Urothelium cell line (cell line): ENCODE results near the gene NBEA.
"Not testable (repeated sequence)": the region's sequence is repeated elsewhere in the genome, so short reads cannot be mapped to it uniquely, and the experiment has no call there.

Experiments
- DNase-seq: peaks from one replicate; pipeline ENCODE4 v3.0.0; 2011; ENCODE audit warnings: low spot score, mixed read lengths
- FAIRE-seq: peaks from 2 replicates; lab custom pipeline; 2011; peaks lifted over from hg19 to GRCh38; lab: Jason Lieb, UNC

Gene NBEA

DNA sequence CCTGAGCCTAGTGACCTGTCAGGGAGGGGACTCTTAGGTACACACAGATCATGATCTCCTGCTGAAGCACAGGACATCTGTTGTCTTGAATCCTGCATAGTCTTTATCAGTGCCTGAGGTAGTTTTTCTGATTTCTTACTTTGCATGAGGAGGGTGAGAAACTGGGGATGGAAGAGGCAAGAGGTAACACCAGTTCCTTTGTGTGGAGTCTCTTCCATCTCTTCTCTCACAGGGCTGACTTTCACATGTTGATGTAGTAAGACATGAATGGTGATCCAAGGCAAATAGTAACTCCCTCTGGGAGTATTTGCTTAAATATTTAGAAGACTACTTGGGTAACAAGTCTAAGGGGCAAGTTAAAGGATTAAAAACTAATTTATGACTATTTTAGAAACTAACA lies 9.5 kb downstream of the NBEA start:
- FAIRE-seq (no peak), DNase-seq (no peak)

DNA sequence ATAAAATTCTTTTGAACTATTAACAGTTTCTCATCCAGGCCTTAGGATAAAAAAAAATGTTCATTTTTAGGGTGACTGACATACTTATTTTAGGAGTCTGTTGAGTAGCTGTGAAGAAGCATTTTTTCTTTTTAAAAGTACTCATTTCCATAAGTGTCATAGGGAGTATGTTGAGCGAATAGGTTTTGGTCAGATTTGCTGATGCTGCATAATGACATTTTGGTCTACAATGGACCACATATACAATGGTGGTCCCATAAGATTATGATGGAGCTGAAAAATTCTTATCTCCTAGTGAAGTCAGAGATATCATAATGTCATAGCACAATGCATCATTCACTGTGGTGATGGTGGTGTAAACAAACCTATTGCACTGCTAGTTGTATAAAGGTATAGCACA lies 17.4 kb downstream of the NBEA start:
- no peak for DNase-seq

DNA sequence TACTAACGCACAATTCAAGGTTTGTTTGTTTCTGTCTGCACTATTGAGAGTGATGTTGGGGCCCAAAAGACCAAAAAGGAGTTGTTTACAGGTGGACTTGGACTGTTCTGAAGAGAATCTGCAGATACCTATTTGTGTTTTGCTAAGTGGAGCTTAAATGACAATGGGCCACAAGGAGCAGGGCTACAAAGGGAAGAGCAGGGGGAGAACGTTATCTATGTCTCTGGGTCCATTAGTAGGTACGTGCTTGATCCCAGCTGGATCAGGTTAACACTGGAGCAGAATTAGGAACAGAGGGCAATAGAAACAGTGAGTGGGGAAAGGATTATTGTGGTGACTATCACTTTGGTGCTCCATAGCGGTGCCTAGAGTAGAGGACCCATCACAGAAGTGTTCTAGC lies 22.5 kb downstream of the NBEA start:
- FAIRE-seq (no peak), DNase-seq (no peak)

More for the DNA sequence above, 17.4 kb downstream of the NBEA start:
- no peak for FAIRE-seq

DNA sequence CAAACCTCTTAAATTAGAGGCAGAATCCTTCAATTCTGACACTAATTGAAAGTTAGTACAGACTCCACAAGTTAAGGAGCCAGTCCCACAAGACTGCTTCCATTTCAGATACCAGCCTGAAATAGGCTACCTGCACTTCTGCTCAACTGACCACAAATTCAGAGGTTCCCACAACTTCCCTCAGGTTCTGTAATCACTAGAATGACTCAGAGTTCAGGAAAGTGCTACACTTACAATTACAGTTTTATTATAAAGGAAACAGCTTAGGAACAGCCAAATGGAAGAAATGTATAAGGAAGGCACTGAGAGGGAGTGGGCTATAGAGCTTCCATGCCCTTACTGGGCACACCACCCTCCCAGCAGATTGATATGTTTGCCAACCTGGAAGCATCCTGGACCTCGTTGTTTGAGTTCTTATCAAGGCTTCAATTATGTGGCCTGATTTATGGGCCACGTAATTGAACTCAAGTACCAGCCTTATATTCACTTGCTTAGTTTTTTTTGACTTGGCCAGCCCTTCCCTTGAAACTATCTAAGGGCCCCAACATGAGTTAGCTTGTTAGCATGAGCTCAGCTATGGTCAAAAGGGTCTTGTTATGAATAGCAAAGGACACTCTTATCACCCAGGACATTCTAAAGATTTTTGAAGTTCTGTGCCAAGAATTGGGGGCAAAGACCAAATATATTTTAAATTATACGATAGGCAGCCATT lies 25.9 kb downstream of the NBEA start:
- DNase-seq (no peak), FAIRE-seq (no peak)

DNA sequence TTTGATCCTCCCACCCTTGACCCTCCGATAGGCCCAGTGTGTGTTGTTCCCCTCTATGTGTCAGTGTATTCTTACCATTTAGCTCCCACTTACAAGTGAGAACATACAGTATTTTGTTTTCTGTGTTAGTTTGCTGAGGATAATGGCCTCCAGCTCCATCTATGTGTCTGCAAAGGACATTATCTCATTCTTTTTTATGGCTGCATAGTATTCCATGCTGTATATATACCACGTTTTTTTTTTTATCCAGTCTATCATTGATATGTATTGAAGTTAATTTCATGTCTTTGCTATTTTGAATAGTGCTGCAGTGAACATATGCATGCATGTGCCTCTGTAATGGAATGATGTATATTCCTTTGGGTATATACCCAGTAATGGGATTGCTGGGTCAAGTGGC lies 27.5 kb downstream of the NBEA start:
- DNase-seq, FAIRE-seq: not testable (repeated sequence)

DNA sequence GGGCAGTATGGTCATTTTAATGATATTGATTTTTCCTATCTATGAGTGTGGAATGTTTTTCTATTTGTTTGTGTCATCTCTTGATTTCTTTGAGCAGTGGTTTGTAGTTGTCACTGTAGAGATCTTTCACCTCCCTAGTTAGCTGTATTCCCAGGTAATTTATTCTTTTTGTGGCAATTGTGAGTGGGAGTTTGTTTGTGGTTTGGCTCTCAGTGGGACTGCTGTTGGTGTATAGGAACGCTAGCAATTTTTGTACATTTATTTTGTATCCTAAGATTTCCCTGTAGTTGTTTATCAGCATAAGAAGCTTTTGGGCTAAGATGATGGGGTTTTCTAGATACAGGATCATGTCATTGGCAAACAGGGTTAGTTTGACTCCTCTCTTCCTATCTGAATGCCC lies 28.9 kb downstream of the NBEA start:
- DNase-seq (no peak), FAIRE-seq (no peak)

DNA sequence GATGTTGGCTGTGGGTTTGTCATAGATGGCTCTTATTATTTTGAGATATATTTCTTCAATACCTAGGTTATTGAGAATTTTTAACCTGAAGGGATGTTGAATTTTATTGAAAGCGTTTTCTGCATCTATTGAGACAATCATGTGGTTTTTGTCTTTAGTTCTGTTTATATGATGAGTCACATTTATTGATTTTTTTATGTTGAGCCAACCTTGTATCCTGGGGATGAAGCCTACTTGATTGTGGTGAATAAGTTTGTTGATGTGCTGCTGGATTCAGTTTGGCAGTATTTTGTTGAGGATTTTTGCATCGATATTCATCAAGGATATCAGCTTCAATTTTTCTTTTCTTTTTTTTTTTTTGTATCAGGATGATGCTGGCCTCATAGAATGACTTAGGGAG lies 29.4 kb downstream of the NBEA start:
- no peak for DNase-seq
- FAIRE-seq: no peak

DNA sequence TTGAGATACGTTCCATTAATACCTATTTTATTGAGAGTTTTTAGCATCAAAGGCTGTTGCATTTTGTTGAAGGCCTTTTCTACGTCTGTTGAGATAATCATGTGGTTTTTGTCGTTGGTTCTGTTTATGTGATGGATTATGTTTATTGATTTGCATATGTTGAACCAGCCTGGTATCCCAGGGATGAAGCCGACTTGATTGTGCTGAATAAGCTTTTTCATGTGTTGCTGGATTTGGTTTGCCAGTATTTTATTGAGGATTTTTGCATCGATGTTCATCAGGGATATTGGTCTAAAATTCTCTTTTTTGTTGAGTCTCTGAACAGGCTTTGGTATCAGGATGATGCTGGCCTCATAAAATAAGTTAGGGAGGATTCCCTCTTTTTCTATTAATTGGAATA lies 43.1 kb downstream of the NBEA start:
- not testable (repeated sequence) for DNase-seq, FAIRE-seq

DNA sequence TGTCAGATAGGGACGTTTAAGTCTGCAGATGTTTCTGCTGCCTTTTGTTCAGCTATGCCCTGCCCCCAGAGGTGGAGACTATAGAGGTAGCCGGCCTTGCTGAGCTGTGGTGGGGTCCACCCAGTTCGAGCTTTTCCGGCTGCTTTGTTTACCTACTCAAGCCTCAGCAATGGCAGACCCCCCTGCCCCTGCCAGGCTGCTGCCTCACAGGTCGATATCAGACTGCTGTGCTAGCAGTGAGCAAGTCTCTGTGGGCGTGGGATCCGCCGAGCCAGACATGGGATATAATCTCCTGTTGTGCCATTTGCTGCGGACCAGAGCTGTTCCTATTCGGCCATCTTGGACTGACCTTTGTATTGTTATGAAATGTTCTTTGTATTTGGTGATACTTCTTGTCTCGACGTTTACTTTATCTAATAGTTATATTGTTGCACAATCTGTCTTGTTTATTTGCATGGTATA lies 46.3 kb downstream of the NBEA start:
- DNase-seq: no peak
- no peak for FAIRE-seq

DNA sequence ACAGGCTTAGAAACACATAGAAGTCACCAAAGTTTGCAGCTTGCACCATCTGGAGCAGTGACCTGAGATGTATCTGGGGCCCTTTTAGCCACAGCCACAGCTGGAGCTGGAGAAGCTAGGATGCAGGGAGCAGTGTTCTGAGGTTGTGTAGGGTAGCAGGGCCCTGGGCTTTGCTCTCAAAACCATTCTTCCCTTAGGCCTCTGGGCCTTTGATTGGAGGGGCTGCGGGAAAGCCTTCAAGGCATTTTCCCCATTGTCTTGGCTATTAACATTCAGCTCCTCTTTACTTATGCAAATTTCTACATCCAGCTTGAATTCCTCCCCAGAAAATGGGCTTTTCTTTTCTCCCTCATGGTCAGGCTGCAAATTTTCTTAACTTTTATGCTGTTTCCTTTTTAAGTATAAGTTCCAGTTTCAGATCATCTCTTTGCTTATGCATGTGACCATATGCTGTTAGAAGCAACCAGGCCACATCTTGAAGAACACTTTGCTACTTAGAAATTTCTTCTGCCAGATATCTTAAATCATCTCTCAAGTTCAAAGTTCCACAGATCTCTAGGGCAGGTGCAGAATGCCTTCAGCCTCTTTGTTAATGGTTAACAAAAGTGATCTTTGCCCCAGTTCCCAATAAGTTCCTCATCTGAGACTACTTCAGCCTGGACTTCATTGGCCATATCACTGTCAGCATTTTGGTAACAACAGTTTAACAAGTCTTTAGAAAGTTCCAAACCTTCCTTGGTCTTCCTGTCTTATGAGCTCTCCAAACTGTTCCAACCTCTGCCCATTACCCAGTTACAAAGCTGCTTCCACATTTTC lies 48.5 kb downstream of the NBEA start:
- no peak for DNase-seq
- no peak for FAIRE-seq

DNA sequence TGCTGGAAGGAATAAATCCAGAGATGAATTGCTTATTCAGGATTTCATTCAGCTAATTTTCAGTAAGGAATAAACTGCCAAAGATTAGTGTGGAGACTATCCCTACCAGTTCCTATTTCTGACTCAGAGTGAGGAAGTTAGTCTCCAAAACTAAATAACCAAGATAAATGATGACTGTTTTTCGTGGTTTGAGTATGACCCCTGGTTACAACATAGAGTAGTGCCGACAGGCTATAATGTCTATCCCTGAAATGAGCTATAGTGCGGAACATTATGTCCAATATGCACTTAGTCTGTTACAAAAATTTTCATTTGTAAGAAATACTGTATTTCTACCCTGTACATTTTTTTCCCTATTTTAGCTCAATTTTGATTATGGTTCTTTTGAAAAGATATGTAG lies 51.4 kb downstream of the NBEA start:
- DNase-seq (no peak), FAIRE-seq (no peak)

DNA sequence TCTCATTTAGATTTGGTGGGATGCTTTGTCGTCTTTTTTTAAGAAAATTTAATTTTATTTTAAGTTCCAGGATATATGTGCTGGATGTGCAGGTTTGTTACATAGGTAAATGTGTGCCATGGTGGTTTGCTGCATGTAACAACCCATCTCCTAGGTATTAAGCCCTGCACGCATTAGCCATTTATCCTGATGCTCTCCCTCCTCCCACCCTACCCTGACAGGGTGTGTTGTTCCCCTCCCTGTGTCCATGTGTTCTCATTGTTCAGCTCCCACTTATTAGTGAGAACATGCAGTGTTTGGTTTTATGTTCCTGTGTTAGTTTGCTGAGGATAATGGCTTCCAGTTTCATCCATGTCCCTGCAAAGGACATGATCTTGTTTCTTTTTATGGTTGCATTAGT lies 61.7 kb downstream of the NBEA start:
- not testable (repeated sequence) for FAIRE-seq, DNase-seq

DNA sequence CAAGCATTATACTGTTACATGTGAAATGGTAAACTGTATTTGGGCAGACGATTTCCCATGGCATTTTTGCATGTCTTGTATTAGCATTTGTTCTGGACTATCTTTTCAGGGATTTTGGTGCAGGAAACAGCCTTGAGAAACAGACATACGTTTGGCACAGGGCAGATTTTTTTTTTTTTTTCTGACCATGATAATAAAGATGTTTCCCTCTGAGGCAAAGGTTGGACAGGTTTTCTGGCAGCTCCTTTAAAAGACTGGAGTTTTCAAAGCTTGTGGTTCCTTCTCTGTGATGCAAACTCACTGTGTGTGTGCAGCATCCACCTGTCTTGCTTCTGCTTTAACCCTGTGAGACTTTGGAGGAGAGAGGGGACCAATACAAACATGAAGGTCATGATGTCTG lies 63.0 kb downstream of the NBEA start:
- DNase-seq (no peak), FAIRE-seq (no peak)

DNA sequence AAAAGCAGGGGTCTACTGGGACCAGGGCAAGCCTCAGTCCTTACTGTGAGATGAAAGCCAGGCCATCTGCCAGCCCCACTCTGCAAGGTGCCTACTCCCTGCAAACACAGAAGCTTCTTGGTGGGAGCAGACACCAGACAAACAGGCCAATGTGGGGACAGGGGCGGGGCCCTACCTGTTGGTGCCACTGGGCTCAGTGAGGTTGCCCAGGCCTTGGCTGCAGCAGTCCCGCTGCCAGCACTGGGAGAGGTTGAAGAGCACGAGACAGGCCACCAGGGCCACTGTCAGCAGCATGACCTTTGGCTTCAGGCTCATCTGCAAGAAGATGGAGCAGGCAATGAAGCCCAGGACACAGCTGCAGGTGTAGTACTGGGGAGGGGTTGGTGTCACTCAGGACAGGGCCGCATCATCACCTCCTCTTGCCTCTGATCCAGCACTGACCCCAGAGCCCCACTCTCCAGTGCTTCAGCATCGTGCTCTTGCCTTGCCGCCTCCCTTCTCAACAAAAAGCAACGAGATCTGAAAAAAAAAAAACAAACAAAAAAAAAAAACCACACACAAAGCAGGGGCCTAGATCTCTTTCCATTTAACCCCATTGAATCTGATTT lies 72.6 kb downstream of the NBEA start:
- no peak for DNase-seq
- FAIRE-seq: no peak

DNA sequence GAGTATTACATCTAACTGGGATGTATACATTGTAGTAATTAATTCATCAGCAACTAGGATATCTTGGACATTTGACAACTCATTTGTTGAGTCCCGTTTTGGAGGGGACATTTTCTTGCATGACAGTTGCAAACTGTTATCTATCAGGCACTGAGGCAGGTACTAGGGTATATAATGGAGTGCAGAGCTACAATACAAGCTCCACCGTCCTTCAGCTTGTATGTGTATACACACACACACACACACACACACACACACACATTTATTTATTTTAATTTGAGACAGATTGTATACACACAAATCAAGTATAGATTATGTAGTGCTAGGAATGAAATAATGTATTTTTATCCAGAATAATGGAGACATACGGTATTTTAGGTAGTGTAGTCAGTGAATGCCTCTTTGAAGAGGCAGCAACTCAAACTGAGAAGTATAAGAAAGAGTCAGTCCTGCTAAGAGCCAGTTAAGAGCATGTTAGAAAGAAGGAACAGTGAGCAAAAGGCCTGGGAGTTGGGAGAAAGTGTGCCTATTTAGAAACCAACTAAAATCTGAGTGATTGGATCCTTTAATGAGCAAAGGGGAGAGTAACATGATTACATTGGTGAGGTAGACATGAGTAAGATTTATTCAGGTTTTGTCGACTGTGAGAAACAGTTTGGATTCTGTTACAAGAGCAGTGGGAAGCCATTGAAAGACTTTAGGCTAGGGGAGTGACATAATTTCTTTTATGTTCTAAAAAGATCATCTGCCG lies 74.5 kb downstream of the NBEA start:
- DNase-seq: no peak
- no peak for FAIRE-seq

DNA sequence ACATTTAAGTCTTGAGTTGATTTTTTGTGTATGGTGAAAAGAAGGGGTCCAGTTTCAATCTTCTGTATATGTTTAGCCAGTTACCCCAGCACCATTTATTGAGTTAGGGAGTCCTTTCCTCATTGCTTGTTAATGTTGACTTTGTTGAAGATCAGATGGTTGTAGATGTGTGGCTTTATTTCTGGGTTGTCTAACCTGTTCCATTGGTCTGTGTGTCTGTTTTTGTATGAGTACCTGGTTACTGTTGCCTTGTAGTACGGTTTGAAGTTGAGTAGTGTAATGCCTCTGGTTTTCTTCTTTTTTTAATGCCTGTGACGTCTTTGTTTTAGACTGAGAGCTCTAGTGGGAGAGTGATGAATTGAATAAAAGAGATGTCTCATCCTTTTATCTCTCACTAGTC lies 83.2 kb downstream of the NBEA start:
- FAIRE-seq (no peak), DNase-seq (no peak)

DNA sequence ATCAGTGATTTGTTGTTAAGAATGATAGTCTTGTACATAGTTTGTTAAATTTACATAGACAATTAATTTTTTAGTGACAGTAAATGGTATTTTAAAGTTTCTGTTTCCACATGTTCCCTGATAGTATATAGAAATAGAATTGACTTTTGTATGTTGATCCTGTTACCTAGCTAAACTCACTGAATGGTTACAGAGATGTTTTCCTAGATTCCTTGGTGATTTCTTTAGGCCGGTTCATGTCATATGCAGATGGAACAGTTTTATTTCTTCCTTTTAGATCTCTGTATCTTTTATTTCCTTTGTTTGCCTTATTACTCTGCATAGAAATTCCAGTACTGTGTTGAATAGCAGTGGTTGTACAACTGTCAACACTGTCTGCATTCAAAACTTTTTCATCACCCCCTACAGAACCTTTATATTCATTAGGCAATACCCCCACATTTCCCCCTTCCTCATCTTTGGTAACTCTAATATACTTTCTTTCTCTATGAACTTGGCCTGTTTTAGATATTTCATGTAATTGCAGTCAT lies 86.3 kb downstream of the NBEA start:
- FAIRE-seq: no peak
- no peak for DNase-seq

DNA sequence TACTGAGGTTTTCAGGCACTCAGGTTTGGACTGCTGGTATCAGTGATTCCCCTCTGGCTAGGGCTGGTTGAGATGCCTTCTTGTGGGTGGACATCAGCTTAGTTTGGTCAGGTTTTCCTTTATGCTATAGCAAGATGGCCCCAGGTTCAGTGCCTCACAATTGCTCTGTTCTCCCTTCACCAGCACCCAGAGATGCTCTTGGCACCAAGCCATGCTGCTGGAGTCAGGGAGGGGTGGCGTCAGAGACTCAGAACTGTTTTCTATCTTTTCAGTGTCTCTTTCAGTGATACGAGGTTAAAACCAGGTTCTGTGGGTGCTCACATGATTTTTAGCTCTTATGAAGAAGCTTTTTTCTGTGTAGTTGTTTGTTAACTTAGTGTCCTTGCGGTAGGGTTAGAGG lies 96.9 kb downstream of the NBEA start:
- FAIRE-seq (no peak), DNase-seq (no peak)

DNA sequence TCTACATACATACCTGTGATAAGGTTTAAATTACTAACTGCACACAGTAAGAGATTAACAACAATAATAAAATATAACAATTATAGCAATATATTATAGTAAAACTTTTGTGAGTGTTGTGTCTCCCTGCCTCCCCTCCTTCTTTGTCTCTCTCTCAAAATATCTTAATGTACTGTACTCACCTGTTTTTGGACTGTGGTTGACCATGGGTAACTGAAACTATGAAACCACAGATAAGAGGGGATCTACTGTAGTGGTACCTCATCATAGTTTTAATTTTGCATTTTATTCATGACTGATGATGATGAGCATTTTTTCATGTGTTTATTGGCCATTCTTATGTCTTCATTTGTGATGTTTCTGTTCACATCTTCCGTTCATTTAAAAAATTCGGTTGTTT lies 104.5 kb downstream of the NBEA start:
- DNase-seq (no peak), FAIRE-seq (no peak)

DNA sequence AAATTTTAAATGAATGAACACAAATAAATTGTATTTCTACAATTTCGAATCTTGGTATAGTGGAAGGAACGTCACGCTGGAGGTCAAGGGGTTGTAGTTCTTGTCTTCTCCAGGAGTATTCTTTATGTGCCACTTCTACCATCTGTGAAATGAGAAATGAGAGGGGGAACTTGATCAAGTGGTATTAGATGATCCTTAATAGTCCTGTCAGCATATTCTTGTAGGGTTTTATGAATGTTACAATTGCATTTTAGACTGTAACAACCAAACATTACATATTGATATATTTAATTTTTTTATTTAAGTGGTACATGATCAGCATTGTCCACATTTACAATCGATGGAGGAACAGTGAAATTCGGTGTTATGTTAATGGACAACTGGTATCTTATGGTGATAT lies 113.6 kb downstream of the NBEA start:
- FAIRE-seq (no peak), DNase-seq (no peak)

DNA sequence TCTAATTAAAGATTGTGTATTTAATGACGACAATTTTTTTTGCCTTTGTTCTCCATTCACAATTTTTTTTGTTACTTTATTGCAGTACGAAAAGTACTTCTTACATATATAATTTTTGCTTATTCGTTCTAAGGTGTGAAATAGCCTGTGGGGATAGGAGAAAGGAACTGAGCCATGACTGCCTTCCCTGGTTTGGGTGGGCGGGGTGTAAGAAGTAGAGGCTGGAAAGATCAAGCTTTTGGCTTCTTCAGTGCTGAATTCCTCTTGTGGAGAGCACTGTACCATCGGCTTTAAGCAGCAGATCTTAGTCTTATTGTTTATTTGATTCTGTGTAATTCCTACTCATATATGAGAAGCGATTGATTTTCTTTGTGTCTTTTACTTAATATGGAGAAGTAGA lies 115.8 kb downstream of the NBEA start:
- FAIRE-seq: no peak
- DNase-seq: no peak
